Measurements from ENCODE around the gene CDKN1C. TPM values are rescaled to one million over a fixed set of nuclear protein-coding genes. Genes with fewer than 3 reads are reported as not detected.

The CDKN1C gene
- polyA plus RNA-seq, 1 donor from 2014 or later, result 36.7 TPM

- H3K4me3 ChIP-seq (ENCODE audit: low read length), result no peak overlapping the region
- H3K27me3 ChIP-seq (ENCODE audit: insufficient read depth, low read depth, low read length), result peaks cover 5% of the 10 kb centered on the region
- H3K9me2 ChIP-seq (ENCODE audit: insufficient read depth, low read length), result no peaks in the 10 kb centered on the region
- no peak overlapping the region for H3K4me2 ChIP-seq (ENCODE audit: low read length)
- TF ChIP-seq SMC3 (conservative IDR thresholded peaks at IDR 0.05; ENCODE audit: poor library complexity) (no peak), POLR2AphosphoS5 (IDR thresholded peaks at IDR 0.05) (no peak), REST (IDR thresholded peaks at IDR 0.05; ENCODE audit: borderline replicate concordance) (no peak), CTCF (IDR thresholded peaks at IDR 0.05; ENCODE audit: poor library complexity, severe bottlenecking) (no peak), EP300 (conservative IDR thresholded peaks at IDR 0.05; ENCODE audit: poor library complexity, severe bottlenecking) (no peak), MXI1 (conservative IDR thresholded peaks at IDR 0.05; ENCODE audit: poor library complexity, severe bottlenecking) (no peak), TAF1 (IDR thresholded peaks at IDR 0.05; ENCODE audit: low read depth) (no peak), RAD21 (conservative IDR thresholded peaks at IDR 0.05) (no peak), EZH2 (IDR thresholded peaks at IDR 0.05; ENCODE audit: borderline replicate concordance, insufficient read depth, low read length, poor library complexity, severe bottlenecking) (no peak)
- no peaks in the 10 kb centered on the region for H3F3A ChIP-seq (ENCODE audit: insufficient read depth, low read length, poor library complexity, severe bottlenecking)
- no peaks in the 10 kb centered on the region for H4K20me1 ChIP-seq (ENCODE audit: insufficient read depth)
- no peaks in the 10 kb centered on the region for H3K79me2 ChIP-seq (replicated peaks; ENCODE audit: insufficient read depth, low read length)
- no peak overlapping the region for H3K9ac ChIP-seq (ENCODE audit: low read length)
- H3K36me3 ChIP-seq (ENCODE audit: insufficient read depth, low read length), result no peaks in the 10 kb centered on the region
- H2AFZ ChIP-seq (ENCODE audit: low read depth, low read length), result no peak overlapping the region
- no peak overlapping the region for H3K27ac ChIP-seq (ENCODE audit: low read length)
- no peaks in the 10 kb centered on the region for H3K9me3 ChIP-seq (ENCODE audit: low read length)
Observed at GRCh38 chr11:2889362-2890273, 4.0 kb upstream of the CDKN1C start.

- no peak overlapping the region for H2AFZ ChIP-seq (ENCODE audit: low read depth, low read length)
- peaks cover 5% of the 10 kb centered on the region for H3K27me3 ChIP-seq (ENCODE audit: insufficient read depth, low read depth, low read length)
- peaks cover 4% of the 10 kb centered on the region for H3K79me2 ChIP-seq (replicated peaks; ENCODE audit: insufficient read depth, low read length)
- no peaks in the 10 kb centered on the region for H4K20me1 ChIP-seq (ENCODE audit: insufficient read depth)
- H3K27ac ChIP-seq (ENCODE audit: low read length), result no peak overlapping the region
- no peaks in the 10 kb centered on the region for H3F3A ChIP-seq (ENCODE audit: insufficient read depth, low read length, poor library complexity, severe bottlenecking)
- H3K4me2 ChIP-seq (ENCODE audit: low read length), result no peak overlapping the region
- no peaks in the 10 kb centered on the region for H3K9me3 ChIP-seq (ENCODE audit: low read length)
- H3K4me3 ChIP-seq (ENCODE audit: low read length), result no peak overlapping the region
- TF ChIP-seq SMC3 (conservative IDR thresholded peaks at IDR 0.05; ENCODE audit: poor library complexity) (peak; percentile 92), EZH2 (IDR thresholded peaks at IDR 0.05; ENCODE audit: borderline replicate concordance, insufficient read depth, low read length, poor library complexity, severe bottlenecking) (no peak), RAD21 (conservative IDR thresholded peaks at IDR 0.05) (peak; percentile 88), CTCF (IDR thresholded peaks at IDR 0.05; ENCODE audit: poor library complexity, severe bottlenecking) (peak; percentile 83)
- no peaks in the 10 kb centered on the region for H3K9me2 ChIP-seq (ENCODE audit: insufficient read depth, low read length)
- no peak overlapping the region for H3K9ac ChIP-seq (ENCODE audit: low read length)
- H3K36me3 ChIP-seq (ENCODE audit: insufficient read depth, low read length), result no peaks in the 10 kb centered on the region
Observed at GRCh38 chr11:2888266-2888968, 2.8 kb upstream of the CDKN1C start.

Data from neural cell (in vitro differentiated cells).